Body of pancreas (tissue), 4 donors: ENCODE measurements around the gene THADA. TPM values are rescaled to one million over a fixed set of nuclear protein-coding genes. Genes with fewer than 3 reads are reported as not detected.

Experiments
- ATAC-seq: fragments of 150-250 bp; one replicate; pipeline ENCODE4 v1.9.1; 2016
- DNase-seq, 4 donors: peaks; one replicate each; pipeline ENCODE4 v3.0.0-alpha.2; 2019
- H3K27ac ChIP-seq, 4 donors: fragments of 200-600 bp; sonication (generic); 1 replicate in 3 of 4; 2 replicates in 1 of 4; pipeline versions ENCODE4 v1.5.1 to v1.6.1; 2016 to 2019; ENCODE audit warnings: mild to moderate bottlenecking in 1 of 4, mixed read lengths in 1 of 4, moderate library complexity in 1 of 4
- H3K27me3 ChIP-seq, 2 donors: fragments of 200-600 bp; sonication (generic); one replicate each; pipeline ENCODE4 v1.6.0; 2016; ENCODE audit warnings: mild to moderate bottlenecking in 1 of 2
- H3K36me3 ChIP-seq, 2 donors: fragments of 200-600 bp; sonication (generic); replicated peaks in 1 of 2; 2 replicates each; pipeline ENCODE4 v1.5.1; 2016; ENCODE audit warnings: low read depth in 2 of 2; ENCODE audit not compliant: insufficient read depth in 1 of 2
- H3K4me1 ChIP-seq: fragments of 200-600 bp; sonication (generic); one replicate; pipeline ENCODE4 v1.6.0; 2016
- H3K4me3 ChIP-seq, 2 donors: fragments of 200-600 bp; sonication (generic); 1 replicate in 1 of 2; 2 replicates in 1 of 2; pipeline ENCODE4 v1.5.1; 2016 to 2019
- H3K9me3 ChIP-seq, 3 donors: fragments of 200-600 bp; sonication (generic); 1 replicate in 2 of 3; 2 replicates in 1 of 3; pipeline ENCODE4 v1.5.1; 2016
- POLR2A ChIP-seq, 3 donors: fragments of 450-650 bp; IDR thresholded peaks; one replicate each; pipeline ENCODE4 v1.6.1; 2016; ENCODE audit warnings: antibody characterized with exemption in 3 of 3, mild to moderate bottlenecking in 2 of 3
- WGBS, 2 donors: methylation state at CpG; one replicate each; pipeline ENCODE4 v1.1.5; 2017; 5-methylcytosine and 5-hydroxymethylcytosine counted together
- intact Hi-C: fragments of 100-400 bp; cut with DNase I; formaldehyde crosslinking; loops from one replicate; pipeline ENCODE4 v1.15.1; 2023
- total RNA-seq, 2 donors: library from RNA; depleted of rRNA; stranded (reverse); fragments of >200 nt; gene quantifications; one replicate each; pipeline ENCODE4 v1.1.0, GENCODE V29; 2016
- TF ChIP-seq, protein P1 (sequence below), 7 experiments: fragments of 450-650 bp in 4 of 7; fragments of 200-600 bp in 3 of 7; sonication (generic) in 3 of 7; IDR thresholded peaks; one replicate each; pipeline ENCODE4 v1.5.1; 2016 to 2019; ENCODE audit warnings: antibody characterized with exemption in 7 of 7

The THADA gene
- total RNA-seq, 2 donors from 2014 or later = 27.5 to 41.9 TPM

DNA sequence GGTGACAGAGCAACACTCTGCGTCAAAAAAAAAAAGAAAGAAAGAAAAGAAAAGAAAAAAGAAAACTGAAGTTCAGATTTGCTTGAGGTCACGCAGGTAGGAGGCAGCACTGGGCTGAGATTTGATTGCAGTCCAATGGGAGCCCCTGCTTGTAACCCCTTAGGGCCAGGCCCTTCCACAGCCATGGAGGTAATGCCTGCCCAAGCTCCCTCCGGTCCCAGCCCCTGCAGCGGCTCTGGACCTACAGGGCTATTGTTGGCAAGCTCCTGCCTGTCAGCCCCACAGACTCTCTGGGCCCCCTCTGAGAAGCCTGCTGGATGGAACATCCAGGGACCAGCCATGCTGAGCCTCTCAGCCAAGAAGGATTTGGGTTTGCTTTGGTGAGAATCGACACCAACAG is 381.6 kb downstream of the THADA start:
- H3K36me3 ChIP-seq = no peaks in the 10 kb centered on the region

DNA sequence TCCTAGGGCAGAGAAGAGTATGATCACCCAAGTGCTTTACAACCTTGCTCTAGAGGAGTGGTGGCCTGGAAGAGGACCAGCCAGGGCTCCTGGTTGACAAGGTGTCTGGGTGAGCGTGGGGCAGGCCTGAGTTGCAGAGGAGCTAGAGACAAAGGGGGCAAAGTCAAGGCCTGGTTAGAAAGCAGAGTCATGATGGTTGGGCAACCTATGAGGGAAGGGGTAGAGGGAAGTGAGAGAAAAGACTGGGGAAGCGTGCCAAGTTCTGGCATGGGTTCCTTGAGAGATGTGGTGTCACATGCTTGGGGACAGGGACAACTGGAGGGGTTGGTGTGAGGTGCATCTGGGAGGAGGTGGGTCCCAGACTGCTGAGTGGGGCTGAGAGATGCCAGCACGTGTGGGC is 382.9 kb downstream of the THADA start:
- no peak overlapping the region for H3K4me3 ChIP-seq
- TF ChIP-seq, protein P1, sequence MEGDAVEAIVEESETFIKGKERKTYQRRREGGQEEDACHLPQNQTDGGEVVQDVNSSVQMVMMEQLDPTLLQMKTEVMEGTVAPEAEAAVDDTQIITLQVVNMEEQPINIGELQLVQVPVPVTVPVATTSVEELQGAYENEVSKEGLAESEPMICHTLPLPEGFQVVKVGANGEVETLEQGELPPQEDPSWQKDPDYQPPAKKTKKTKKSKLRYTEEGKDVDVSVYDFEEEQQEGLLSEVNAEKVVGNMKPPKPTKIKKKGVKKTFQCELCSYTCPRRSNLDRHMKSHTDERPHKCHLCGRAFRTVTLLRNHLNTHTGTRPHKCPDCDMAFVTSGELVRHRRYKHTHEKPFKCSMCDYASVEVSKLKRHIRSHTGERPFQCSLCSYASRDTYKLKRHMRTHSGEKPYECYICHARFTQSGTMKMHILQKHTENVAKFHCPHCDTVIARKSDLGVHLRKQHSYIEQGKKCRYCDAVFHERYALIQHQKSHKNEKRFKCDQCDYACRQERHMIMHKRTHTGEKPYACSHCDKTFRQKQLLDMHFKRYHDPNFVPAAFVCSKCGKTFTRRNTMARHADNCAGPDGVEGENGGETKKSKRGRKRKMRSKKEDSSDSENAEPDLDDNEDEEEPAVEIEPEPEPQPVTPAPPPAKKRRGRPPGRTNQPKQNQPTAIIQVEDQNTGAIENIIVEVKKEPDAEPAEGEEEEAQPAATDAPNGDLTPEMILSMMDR (IDR thresholded peaks at IDR 0.05) = no peak
- no peak for TF ChIP-seq POLR2A (IDR thresholded peaks at IDR 0.05)
- no peaks in the 10 kb centered on the region for H3K27me3 ChIP-seq
- ATAC-seq = no peak
- 81 to 86% methylated on average over 3 of the region's 3 CpGs for WGBS, 2 donors
- H3K27ac ChIP-seq = no peak overlapping the region
- H3K9me3 ChIP-seq = no peaks in the 10 kb centered on the region
- intact Hi-C loops = loop anchor here (10.0 kb wide), 2 partner anchors 48 to 178 kb away; no protein-coding TSS in a partner anchor
- H3K36me3 ChIP-seq = no peaks in the 10 kb centered on the region
- H3K4me1 ChIP-seq = peaks cover 7% of the 10 kb centered on the region
- DNase-seq = peak in 3 of 4 donors; percentile 28 to 82 (median 49)

More for the DNA sequence above, 381.6 kb downstream of the THADA start:
- TF ChIP-seq POLR2A (IDR thresholded peaks at IDR 0.05) = no peak
- TF ChIP-seq, protein P1 (IDR thresholded peaks at IDR 0.05) = no peak
- H3K9me3 ChIP-seq = no peaks in the 10 kb centered on the region
- H3K27me3 ChIP-seq = no peaks in the 10 kb centered on the region
- ATAC-seq = no peak
- DNase-seq = no peak
- 83 to 94% methylated on average over 5 of the region's 5 CpGs for WGBS, 2 donors
- H3K27ac ChIP-seq = no peak overlapping the region
- H3K4me3 ChIP-seq = no peak overlapping the region
- H3K4me1 ChIP-seq = peaks cover 20% of the 10 kb centered on the region
- intact Hi-C loops = loop anchor here (10.0 kb wide), 2 partner anchors 49 to 179 kb away; no protein-coding TSS in a partner anchor

DNA sequence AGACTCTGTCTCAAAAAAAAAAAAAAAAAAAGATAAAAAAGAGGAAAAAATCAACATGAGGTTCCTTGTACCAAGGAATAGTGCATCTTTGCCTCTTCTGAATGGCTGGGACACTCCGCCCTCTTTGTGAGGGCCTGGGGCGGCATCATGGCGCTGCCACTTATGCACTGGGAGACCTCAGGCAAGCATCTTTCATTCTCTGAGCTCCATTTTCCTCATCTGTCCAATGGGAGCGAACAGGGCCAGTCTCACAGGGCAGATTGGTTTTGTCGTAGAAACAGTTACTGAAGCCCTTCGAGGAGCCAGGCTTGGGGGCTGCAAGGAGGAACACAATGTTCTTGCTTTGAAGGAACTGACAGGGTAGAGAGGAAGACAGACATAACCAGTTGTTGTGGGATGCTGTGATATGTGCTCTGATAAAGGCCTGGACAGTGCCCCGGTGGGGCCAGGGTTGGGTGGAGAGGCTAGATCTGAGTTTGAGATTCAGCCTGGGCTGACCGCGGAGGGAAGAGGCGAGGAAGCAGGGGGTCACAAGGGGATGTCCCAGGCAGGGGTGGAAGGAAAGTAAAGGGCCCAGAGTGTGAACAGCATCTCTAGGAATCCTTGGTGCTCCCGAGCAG is 383.5 kb downstream of the THADA start:
- intact Hi-C loops = loop anchor here (10.0 kb wide), 2 partner anchors 48 to 178 kb away; no protein-coding TSS in a partner anchor
- Histone ChIP-seq H3K9me3 (no peaks in the 10 kb centered on the region), H3K27ac (no peak overlapping the region), H3K27me3 (no peaks in the 10 kb centered on the region), H3K4me3 (no peak overlapping the region), H3K4me1 (peaks cover 1% of the 10 kb centered on the region), H3K36me3 (no peaks in the 10 kb centered on the region)
- TF ChIP-seq, protein P1 (IDR thresholded peaks at IDR 0.05) = no peak
- no peak for TF ChIP-seq POLR2A (IDR thresholded peaks at IDR 0.05)
- 88 to 96% methylated on average over 11 of the region's 11 CpGs for WGBS, 2 donors
- DNase-seq (no peak), ATAC-seq (no peak)

DNA sequence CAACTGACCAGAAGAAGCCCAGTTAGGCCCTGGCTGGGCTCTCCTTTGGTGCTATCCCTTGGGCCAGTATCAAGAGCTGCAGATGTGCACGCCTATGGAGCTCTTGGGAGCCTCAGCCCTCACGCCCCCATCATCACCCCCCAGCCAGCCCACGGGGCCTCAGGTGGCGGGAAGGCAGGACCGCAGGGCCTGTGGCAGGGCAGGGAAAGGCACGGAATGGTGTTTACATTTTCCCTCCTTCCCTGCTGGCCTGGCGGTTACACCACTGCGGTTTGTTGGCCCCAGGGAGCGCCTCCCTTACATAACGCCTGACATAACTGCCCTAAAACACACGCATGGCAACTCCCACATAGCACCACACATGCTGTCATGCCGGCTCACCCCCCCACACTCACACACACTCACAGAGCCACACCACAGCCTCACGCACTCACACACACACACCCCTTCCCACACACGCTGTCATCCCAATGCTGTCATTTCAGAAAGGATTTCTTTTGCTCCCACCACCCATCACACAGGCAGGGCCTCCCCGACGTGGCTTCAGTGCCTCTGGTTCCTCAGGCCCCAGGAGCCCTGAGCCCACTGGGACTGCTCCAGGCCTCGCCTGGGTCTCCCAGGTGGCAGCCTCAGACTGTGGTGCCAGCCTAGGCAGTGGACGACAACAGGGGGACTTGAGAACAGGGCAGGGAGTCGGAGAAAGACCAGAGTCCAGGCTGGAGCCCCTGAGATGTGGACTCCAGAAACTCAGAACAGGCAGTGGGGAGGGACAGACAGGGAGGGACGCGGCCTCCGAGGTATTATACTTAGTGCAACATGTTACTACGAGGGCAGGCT is 385.2 kb downstream of the THADA start:
- Histone ChIP-seq H3K27ac (no peak overlapping the region), H3K9me3 (no peaks in the 10 kb centered on the region), H3K4me1 (no peaks in the 10 kb centered on the region), H3K4me3 (no peak overlapping the region), H3K36me3 (no peaks in the 10 kb centered on the region), H3K27me3 (no peaks in the 10 kb centered on the region)
- ATAC-seq = peak; percentile 25
- TF ChIP-seq POLR2A (IDR thresholded peaks at IDR 0.05) = no peak
- TF ChIP-seq, protein P1 (IDR thresholded peaks at IDR 0.05) = no peak
- intact Hi-C loops = loop anchor here (10.0 kb wide), 2 partner anchors 46 to 176 kb away; no protein-coding TSS in a partner anchor
- peak in 2 of 4 donors; percentile 23 to 62 for DNase-seq
- WGBS, 2 donors = 59 to 82% methylated on average over 18 to 23 of the region's 23 CpGs
